Urinary bladder (tissue), 4 donors: ENCODE measurements around the gene IPO13. TPM values are rescaled to one million over a fixed set of nuclear protein-coding genes. Genes with fewer than 3 reads are reported as not detected.

Source experiments
- DNase-seq: peaks from one replicate; pipeline ENCODE4 v3.0.0-alpha.2; 2015; ENCODE audit errors: extremely low spot score
- H3K27ac ChIP-seq: one replicate; pipeline ENCODE4 v1.5.1; 2013; ENCODE audit warnings: low read depth, mild to moderate bottlenecking, moderate library complexity
- H3K36me3 ChIP-seq: one replicate; pipeline ENCODE4 v1.6.1; 2013; ENCODE audit warnings: mild to moderate bottlenecking, moderate library complexity; ENCODE audit not compliant: insufficient read depth
- H3K4me1 ChIP-seq: one replicate; pipeline ENCODE4 v1.6.1; 2013; ENCODE audit warnings: mild to moderate bottlenecking, moderate library complexity; ENCODE audit not compliant: insufficient read depth
- H3K4me3 ChIP-seq: one replicate; pipeline ENCODE4 v1.5.1; 2013; ENCODE audit warnings: low read depth, low read length
- WGBS: extraction: QIAGEN DNeasy Blood & Tissue Kit; methylation state at CpG from one replicate; pipeline ENCODE4 v1.1.7; 2013; 5-methylcytosine and 5-hydroxymethylcytosine counted together
- polyA plus RNA-seq: library from polyadenylated mRNA; stranded (reverse); fragments of 200-250 nt; gene quantifications from one replicate; pipeline ENCODE4 v1.2.3, GENCODE V29; 2013
- total RNA-seq: library from RNA; depleted of rRNA; stranded (reverse); fragments of >200 nt; gene quantifications from one replicate; pipeline ENCODE4 v1.2.3, GENCODE V29; 2014
- donor health status: healthy with polysubstance abuse.
- donor health status: healthy.

Gene IPO13
- total and polyA plus RNA-seq, 2 donors, result 11.5 to 22.2 TPM

DNA sequence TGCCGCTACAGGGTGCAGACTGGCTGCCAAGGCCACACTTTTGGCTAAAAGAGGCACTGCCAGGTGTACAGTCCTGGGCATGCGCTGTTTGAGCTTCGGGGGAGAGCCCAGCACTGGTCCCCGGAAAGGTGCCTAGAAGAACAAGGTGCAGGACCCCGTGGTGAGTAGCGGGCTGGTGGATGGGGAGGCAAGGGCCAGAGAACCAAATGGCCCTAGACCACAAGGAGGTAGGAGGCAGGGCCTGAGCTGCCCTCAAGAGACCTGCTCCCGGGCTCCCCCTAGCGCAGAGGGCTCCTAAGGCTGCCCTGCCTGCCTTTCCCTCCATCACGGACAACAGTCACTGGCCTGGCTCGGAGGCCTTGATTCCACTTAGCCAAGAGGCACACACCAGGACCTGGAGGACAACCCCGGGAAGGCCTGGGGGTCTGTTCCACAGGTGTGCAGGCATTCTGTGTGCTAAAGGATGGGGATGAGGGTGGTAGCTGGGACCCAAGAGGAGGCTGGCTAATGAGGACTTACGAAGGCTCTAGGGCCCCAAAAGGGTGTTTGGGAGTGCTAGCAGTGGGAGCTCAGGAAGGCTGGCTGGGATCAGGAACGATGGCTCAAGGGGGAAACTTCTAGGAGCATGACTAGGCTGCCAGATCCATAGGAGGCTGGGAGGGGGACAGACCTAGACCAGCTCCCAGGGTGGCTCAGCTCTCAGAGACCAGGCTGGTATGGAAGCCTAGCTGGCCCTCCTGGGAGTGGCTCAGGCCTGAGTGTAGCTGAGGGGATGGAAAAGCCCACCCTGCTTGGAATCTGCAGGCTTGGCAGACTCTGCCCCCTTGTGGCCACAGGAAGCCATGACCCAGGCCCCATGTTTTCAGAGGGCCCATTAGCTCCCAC, 12.4 kb upstream of the IPO13 start:
- no peak overlapping the region for H3K4me3 ChIP-seq
- H3K27ac ChIP-seq, result no peak overlapping the region
- no peak for DNase-seq
- H3K4me1 ChIP-seq, result no peaks in the 10 kb centered on the region
- no peaks in the 10 kb centered on the region for H3K36me3 ChIP-seq
- WGBS, result 35% methylated on average over 13 of the region's 13 CpGs

DNA sequence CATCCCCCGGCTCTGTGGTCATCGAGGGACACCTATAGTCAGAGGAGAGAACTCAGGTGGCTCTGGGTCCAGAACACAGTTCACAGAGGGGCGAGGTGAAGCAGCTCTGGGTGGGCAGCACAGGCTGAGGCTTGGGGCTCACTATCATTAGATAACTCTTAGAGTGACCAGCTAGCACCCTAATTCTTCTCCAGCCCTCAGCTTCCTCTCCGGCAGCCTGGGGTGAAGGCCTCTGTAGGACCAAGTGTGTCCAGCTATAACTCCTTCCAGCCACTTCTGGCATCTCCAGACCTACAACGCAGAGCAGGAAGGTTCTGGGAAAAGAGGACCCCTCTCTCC, 11.8 kb upstream of the IPO13 start:
- Histone ChIP-seq H3K4me1 (no peaks in the 10 kb centered on the region), H3K36me3 (no peaks in the 10 kb centered on the region), H3K4me3 (no peak overlapping the region), H3K27ac (no peak overlapping the region)
- 42% methylated on average over 5 of the region's 5 CpGs for WGBS
- DNase-seq, result no peak

DNA sequence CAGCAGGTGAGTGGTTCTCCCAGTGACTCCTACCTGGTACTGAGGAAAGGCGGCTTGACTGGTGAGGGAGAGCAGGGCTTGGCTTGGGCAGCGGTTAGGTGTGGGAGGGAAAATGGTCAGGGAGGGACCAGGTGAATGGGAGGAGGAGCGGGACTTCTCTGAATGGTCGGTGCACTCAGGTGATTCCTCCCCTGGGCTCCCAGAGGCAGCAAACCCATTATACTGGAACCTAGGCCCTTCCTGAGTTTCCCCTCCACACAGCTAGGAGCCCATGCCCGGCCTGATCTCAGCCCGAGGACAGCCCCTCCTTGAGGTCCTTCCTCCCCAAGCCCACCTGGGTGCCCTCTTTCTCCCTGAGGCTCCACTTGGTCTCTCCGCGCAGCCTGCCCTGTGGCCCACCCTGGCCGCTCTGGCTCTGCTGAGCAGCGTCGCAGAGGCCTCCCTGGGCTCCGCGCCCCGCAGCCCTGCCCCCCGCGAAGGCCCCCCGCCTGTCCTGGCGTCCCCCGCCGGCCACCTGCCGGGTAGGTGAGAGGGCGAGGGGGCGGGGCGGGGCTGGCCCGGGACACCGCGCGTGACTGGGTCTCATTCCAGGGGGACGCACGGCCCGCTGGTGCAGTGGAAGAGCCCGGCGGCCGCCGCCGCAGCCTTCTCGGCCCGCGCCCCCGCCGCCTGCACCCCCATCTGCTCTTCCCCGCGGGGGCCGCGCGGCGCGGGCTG, 10.9 kb upstream of the IPO13 start:
- Histone ChIP-seq H3K27ac (no peak overlapping the region), H3K4me3 (peak overlapping the region; percentile 47), H3K36me3 (no peaks in the 10 kb centered on the region), H3K4me1 (no peaks in the 10 kb centered on the region)
- whole genome bisulfite sequencing, result 9% methylated on average over 48 of the region's 48 CpGs
- DNase-seq, result no peak

DNA sequence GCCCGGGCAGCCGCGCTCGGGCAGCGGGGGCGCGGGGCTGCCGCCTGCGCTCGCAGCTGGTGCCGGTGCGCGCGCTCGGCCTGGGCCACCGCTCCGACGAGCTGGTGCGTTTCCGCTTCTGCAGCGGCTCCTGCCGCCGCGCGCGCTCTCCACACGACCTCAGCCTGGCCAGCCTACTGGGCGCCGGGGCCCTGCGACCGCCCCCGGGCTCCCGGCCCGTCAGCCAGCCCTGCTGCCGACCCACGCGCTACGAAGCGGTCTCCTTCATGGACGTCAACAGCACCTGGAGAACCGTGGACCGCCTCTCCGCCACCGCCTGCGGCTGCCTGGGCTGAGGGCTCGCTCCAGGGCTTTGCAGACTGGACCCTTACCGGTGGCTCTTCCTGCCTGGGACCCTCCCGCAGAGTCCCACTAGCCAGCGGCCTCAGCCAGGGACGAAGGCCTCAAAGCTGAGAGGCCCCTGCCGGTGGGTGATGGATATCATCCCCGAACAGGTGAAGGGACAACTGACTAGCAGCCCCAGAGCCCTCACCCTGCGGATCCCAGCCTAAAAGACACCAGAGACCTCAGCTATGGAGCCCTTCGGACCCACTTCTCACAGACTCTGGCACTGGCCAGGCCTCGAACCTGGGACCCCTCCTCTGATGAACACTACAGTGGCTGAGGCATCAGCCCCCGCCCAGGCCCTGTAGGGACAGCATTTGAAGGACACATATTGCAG, 10.2 kb upstream of the IPO13 start:
- 10% methylated on average over 56 of the region's 56 CpGs for WGBS
- Histone ChIP-seq H3K4me3 (peak overlapping the region; percentile 47), H3K36me3 (no peaks in the 10 kb centered on the region), H3K4me1 (no peaks in the 10 kb centered on the region), H3K27ac (no peak overlapping the region)
- DNase-seq, result no peak

DNA sequence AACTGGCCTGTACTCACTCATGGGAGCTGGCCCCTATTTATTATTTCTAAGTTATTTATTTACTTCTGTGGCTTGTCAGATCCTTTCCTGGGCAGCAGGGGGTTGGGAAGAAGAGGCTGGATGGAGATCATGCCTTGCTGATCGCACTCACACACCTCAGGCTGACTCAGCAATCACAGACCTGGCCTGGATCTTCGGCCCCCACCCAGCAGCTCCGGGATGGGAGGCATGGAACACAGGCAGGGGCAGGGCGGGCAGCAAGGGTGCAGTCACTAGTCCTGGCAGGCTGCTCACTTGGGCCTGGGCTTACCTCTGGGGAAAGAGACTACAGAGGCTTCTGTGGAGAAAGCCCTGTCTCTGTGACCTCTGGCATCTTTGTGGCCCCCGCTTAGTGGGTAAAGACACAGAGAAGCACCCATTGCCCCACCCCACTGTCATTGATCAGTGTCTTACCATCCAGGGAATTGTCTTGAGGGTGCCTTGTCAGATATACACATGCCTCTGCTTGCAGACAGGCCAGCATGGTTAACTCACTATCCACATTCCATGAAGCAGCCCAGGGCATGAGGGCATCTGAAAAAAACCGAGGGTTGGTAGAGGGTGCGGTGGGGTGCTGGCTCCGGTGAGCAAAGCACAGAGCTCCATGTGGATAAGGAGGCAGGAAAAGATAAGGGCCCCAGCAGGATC, 9.4 kb upstream of the IPO13 start:
- no peak overlapping the region for H3K4me3 ChIP-seq
- no peaks in the 10 kb centered on the region for H3K4me1 ChIP-seq
- H3K36me3 ChIP-seq, result no peaks in the 10 kb centered on the region
- 85% methylated on average over 8 of the region's 8 CpGs for WGBS
- H3K27ac ChIP-seq, result no peak overlapping the region
- DNase-seq, result no peak

DNA sequence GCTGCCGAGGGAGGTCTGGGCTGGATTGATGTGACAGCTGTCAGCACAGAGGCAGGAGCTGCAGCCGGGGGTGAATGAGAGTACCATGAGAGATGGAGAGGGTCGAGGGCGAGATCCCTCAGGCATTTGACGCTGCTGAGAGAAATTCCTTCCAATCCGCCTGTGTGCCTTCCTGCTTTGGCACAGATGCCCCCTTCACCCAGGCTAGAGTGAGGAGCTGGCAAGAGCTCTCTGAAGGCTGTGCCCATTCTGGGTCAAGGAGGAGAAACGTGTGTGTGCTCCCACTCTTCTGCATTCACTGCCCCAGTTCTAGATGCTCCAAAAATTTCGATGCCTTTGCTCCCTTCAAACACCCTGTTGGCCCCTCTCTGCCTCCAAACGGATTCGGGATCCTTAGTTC, 8.4 kb upstream of the IPO13 start:
- WGBS, result 82% methylated on average over 10 of the region's 10 CpGs
- no peak for DNase-seq

DNA sequence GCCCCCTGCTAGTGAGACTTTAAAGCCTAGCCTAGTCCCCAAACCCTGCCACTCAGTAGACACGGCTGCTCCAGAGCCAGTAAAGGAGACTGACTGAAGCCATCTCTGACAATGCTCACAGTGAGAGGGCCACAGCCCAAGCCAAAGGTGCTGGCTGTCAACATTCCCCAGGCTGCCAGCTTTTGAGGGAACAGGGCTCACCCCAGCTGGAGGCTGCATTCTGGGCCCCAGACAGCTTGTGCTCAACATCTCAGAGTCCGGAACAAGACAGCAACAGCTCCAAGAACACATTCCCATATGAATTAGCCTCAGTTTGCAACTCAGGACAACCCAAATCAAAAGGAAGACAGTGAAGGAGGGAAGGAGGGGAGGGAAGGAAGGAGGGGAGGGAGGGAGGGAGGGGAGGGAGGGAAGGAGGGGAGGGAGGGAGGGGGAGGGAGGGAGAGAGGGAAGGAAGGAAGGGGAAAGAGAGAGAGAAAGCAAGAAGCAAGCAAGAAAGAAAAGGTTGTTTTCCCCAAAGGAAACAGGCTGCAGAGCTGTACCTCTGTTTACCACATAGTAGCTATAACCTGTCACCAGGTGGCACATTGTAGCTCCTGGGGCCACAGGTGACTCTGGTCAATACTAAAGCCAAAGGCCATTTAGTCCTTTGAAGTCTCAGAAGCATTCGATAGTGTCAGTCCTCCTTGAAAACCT, 7.7 kb upstream of the IPO13 start:
- H3K27ac ChIP-seq, result no peak overlapping the region
- H3K4me1 ChIP-seq, result no peaks in the 10 kb centered on the region
- 77% methylated on average over 3 of the region's 3 CpGs for WGBS
- DNase-seq, result no peak
- no peaks in the 10 kb centered on the region for H3K36me3 ChIP-seq
- no peak overlapping the region for H3K4me3 ChIP-seq

More for the DNA sequence above, 8.4 kb upstream of the IPO13 start:
- Histone ChIP-seq H3K4me3 (no peak overlapping the region), H3K36me3 (no peaks in the 10 kb centered on the region), H3K27ac (no peak overlapping the region), H3K4me1 (no peaks in the 10 kb centered on the region)

DNA sequence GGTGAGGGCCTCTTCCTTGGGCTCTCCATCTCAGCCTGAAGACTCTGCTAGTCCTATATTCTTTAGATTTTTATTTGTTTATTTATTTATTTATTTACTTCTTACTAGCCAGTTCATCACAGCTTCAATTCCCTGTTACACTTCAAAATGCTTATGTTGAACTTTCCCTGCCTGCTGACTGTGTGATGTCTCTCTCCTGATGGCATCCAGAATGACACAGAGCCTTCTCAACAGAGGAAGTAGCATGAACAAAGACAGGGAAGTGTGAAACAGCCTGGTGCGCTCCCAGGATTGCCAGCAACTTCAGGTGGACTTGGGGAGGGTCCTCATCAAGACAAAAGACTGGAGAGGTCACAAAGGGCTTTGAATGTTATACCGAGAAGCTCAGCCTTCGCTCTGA, 4.3 kb upstream of the IPO13 start:
- Histone ChIP-seq H3K4me1 (no peaks in the 10 kb centered on the region), H3K4me3 (no peak overlapping the region), H3K27ac (no peak overlapping the region), H3K36me3 (no peaks in the 10 kb centered on the region)
- DNase-seq, result no peak
- 85% methylated on average over 3 of the region's 3 CpGs for WGBS

DNA sequence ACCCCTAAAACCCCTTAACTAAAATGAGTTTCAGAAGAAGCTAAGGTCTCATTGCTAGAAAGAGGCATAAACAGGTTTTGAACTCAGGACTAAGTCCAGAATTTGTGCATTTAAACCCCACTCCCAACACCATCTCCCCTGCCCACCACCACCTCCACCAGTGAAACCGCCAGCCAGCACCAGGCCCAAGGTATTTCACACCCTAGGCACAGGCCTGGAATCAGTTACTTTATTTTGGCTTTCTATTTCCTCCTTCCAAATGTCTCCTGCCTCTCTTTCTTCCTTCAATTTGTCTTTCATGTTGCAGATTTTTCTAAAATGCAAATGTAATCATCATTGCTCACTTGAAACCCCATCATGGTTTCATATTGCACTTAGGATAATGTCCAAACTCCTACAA, 1.9 kb upstream of the IPO13 start:
- Histone ChIP-seq H3K27ac (no peak overlapping the region), H3K36me3 (no peaks in the 10 kb centered on the region), H3K4me1 (peaks cover 3% of the 10 kb centered on the region), H3K4me3 (no peak overlapping the region)
- DNase-seq, result no peak
- WGBS, result 95% methylated on average over 1 of the region's 1 CpG

DNA sequence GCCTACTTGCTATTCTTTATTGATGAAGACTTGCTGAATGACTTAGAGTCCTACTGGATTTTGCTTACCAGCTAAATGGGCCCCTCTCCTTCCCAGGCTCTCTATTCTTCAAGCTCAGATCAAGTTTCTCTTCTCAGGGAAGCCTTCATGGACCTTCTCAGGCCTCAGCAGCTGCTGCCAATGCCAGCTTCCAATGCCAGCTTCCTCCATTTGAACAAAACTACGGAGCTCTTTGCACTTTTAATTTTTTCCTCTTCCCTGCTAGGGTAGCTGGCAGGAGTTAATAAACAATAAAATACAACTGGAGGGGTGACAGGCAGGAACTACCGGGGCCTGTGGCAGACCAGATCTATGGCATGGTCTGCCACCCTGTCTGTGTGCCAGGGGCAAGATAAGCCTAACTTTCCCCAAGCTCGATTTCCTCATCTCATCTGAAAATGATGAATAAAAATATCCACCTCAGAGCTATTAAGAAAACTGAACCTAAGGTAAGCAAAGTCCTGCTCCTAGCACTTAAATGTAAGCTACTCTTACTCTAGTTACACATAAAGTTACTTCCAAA, 995 bp upstream of the IPO13 start:
- Histone ChIP-seq H3K36me3 (peaks cover 2% of the 10 kb centered on the region), H3K27ac (no peak overlapping the region), H3K4me1 (peaks cover 3% of the 10 kb centered on the region), H3K4me3 (peak overlapping the region; percentile 67)
- 4% methylated on average over 3 of the region's 3 CpGs for WGBS
- DNase-seq, result no peak

DNA sequence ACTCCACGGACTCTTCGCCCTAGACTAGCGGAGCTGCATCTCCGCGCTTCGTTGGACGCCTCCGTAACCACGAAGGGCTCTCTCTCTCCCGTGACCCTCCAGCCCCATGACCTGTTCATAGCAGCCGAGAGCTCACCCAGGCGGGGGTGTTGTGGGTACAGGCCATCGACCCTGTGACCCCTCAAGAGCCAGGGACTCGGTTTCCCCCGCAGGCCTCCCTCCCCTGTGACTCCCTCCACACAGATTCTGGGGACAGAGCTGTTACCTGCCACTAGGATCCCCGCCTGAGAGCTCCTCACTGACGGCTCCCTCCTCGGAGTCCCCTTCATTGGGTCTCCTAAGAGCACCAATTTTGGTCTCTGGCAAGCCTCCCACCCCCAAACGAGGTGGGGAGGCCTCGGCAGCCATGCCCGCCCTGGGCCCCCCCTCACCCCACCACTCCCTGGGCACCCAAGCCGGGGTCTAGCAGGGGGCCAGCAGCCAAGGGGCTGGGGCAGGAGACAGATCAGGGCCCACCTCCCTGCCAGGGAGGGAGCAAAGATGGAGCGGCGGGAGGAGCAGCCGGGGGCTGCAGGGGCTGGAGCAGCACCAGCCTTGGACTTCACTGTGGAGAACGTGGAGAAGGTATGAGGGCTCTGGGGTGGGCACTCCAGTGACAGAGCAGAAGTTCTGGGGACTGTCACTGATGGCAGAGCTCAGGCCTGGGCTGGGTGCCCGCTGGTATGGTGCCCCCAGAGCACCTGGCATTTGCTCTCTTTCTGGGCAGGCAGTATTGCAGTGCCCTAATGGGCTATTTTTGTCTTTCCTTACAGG, 517 bp downstream of the IPO13 start:
- peaks cover 3% of the 10 kb centered on the region for H3K4me1 ChIP-seq

DNA sequence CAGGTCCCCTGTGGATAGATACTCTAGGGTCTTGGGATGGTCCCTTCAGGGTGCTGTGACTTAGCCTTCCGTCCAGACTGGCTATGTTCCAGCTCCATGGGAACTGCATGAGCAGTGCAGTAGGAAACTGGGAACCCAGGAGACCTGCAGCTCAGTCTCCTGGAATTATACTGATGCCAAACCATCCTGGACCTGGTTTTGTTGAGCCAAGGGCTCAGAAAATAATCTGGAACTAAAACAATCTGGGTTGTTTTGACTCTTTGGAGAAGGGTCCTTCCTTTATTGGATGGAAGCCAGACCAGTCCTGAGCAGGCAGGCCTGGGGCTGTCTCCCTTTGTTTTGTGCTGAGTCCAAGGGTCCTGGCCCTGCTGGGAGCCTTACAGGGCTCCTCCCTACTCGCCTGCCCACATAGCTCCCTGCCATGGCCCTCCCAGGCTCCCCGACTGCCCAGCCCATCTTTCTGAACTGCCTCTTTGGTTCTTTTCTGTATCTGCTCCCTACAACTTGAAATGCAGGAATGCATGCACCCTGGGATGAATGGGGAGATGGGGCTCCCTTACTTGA, 1.2 kb downstream of the IPO13 start:
- H3K4me1 ChIP-seq, result peaks cover 3% of the 10 kb centered on the region
- WGBS, result 24% methylated on average over 3 of the region's 3 CpGs
- H3K4me3 ChIP-seq, result peak overlapping the region; percentile 67
- H3K27ac ChIP-seq, result no peak overlapping the region
- no peak for DNase-seq
- peaks cover 2% of the 10 kb centered on the region for H3K36me3 ChIP-seq

More for the DNA sequence above, 517 bp downstream of the IPO13 start:
- 6% methylated on average over 27 of the region's 27 CpGs for WGBS
- no peak for DNase-seq
- Histone ChIP-seq H3K27ac (peak overlapping the region; percentile 94), H3K4me3 (peak overlapping the region; percentile 67), H3K36me3 (peaks cover 2% of the 10 kb centered on the region)
